NCI-H1105 treated with DMSO at 0.1 percent for 48 hours (cell line): ENCODE results near the gene TTC9C.
"Not testable (repeated sequence)": the region's sequence is repeated elsewhere in the genome, so short reads cannot be mapped to it uniquely, and the experiment has no call there.

Experiments
- DNase-seq: peaks from one replicate; lab custom pipeline; 2025; lab: John Stamatoyannopoulos, UW

The TTC9C gene

DNA sequence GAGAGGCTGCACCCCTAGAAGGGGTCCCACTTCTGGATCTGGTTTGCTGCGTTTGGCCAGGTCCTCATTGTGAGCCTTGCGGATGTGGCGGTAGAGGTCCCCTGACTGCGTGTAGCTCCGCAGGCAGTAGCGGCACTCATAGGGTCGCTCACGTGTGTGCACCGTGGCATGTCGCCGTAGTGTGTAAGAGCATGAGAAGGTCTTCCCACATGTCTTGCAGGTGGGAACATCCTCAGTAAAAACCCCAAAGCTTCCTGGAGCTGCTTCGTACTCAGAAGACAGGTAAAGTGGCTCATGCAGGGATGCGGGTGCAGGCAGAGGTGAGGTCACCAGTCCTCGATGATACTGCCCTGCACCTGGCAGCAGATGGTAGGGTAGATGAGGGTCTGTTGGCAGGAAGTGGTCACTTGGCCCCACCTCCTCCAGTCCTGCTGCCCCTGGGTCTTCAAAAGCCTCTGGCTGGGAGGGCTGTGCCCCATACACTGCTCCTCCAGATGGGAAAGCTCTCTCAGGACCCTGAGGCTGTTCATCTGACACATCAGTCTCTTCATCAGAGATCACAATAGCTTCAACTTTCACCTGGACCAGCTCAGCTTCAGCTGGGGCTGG lies 24.0 kb downstream of the TTC9C start:
- no peak for DNase-seq

DNA sequence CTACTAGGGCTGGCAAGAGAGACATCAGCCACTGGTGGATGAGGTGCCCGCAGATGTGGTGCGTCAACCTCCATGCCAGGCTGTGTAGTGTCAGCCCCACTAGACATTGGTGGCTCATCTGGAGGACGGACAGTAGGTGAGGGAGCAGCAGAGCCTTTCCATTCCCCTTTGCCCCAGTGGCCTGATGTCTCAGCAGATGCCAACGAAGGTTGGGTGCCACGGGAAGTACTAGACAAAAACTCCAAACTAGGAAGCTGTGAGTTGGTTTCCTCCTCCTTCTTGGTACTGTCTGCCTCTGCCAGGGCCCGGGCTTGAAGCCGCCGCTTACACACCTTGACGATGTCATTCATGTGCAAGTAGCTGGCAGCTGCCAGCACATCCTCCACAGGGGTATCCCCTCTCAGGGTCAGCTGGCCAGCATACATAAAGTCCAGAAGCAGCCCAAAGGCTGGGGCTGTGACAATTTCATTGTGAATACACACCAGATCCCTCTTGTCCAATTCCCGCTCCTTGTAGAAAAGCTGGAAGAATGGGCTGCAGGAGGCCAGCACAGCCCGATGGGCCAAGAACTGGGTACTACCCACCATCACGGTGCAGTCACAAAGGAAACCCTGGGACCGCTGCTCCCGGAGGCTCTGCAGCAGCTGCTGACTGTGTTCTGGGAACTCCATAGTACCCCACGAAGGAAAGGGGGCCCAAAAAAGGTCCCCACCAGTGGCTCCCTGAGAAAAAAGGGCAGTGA lies 24.9 kb downstream of the TTC9C start:
- DNase-seq: no peak

DNA sequence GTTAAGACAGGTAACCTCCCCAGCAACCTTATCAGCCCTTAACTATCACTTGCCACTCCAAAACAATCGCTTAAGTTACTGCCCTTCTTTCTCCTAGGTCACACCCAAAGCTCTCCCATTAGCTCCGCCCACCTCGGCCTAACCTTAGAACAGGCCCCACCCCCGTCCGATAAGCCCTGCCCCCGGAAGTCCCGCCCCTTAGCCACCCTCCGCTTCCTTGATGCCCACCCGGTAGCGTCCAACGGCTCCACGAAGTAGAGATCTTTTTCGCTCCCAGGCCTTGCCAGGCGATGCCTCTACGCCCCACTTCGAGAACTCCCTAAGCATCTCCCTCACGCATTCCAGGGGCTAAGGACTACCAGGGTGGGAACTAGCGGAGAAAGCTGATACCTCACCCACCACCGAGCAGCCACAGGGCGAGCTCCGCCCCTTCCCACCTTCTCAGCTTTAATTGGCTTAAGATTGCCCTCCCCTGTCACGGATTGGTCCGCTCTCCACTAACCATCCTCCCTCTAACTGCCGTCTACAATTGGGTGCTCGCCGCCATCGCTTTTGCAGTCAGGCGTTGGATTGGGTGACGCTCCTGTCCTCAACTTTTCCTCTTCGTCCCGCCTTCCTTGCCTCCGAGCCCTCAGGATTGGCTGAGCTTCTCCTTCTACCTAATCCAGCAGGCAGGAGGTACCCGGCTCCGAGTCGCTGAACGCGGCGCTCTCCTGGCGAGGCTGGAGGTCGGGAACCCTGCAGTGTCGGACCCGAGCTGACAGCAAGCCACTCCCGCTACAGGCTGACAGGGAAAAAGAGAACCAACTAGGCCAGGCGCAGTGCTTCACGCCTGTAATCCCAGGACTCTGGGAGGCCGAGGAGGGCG lies 25.7 kb downstream of the TTC9C start, which contains the start of gene ZBTB3:
ZBTB3 (minus strand) TSS at position 425 of the 868 bp plus-strand sequence. CDS start 496 bp downstream, outside the sequence.
- DNase-seq: peak; percentile 100

DNA sequence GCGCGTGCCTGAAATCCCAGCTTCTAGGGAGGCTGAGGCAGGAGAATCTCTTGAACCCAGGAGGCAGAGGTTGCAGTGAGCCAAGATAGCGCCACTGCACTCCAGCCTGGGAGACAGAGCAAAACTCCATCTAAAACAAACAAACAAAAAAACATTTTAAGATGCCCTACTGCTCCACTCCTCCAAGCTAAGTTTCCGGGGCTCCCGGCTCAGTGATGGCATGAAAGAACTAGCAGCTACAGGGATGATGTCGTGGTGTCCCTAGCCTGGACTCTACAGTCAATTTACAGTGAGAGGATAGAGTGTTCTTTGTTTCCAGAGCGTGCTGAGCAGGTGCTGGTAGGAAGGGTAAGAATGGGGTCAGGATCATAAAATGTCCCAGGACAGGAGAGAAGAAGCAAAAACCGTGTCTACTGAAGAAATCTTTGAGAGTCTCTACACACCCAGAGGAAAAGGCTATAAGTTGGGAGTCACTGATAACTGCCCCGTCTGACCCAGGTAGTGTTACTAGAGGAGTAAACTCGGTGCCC lies 26.9 kb downstream of the TTC9C start:
- no peak for DNase-seq

DNA sequence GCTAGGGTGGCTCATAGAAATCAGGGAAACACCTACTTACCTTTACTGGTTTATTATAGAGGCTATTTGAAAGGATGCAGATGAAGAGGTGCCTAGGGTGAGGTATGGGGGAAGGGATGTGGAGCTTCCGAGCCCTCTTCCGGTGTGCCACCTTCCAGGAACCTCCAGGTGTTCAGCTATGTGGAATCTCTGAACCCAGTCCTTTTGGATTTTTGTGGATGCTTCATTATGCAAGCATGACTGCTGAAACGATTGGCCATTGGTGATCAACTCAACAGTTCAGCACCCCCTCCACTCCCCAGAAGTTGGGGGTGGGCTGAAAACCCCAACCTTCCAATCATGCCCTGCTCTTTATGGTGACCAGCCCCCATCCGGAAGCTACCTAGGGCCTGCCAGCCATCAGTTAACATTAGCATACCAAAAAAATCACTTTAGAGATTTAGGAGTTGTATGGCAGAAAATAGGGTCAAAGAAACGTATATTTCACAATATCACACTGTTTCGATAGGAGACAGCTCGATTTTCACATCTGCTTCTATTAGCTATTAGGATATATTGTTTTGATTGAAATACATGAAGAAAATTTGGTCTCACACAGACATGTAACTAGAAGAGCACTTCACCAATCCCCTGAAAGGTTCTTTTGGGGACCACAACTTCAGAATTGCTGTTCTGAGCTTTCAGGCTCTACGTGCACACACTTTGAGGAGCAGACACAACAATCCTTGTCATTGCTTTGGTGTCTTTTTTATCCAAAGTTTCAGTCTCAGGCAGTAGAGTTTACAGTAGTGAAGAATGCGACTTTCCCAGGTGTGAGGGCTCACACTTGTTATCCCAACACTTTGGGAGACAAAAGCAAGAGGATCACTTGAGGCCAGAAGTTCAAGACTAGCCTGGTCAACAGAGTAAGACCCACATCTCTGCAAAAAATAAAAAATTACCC lies 29.8 kb downstream of the TTC9C start:
- no peak for DNase-seq

DNA sequence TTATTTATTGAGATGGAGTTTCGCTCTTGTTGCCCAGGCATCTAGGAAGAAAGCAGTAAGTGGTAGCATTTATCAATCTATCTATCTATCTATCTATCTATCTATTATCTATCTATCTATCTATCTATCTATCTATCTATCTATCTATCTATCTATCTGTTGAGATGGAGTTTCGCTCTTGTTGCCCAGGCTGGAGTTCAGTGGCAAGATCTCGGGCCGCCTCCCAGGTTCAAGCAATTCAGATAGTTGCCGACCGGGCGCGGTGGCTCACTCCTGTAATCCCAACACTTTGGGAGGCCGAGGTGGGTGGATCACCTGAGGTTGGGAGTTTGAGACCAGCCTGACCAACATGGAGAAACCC lies 32.6 kb downstream of the TTC9C start:
- DNase-seq: not testable (repeated sequence)

DNA sequence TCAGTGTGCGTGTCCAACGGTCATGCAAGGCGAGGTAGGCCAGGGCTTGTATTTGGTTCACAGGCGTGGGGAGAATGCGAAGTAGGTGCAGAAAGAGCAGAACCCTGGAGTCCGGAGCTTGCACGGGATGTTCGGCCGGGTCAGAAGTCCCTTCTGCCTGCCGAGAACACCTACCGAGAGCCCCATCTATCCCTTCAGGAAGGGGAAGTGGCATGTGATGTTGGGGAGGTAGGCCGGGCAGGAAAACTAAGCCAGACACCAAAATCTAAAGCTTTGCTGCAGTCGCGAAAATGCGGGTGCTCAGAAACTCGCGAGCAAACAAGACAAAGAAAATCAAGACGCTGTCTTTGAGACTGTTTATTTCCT lies 42.5 kb downstream of the TTC9C start:
- DNase-seq: no peak

DNA sequence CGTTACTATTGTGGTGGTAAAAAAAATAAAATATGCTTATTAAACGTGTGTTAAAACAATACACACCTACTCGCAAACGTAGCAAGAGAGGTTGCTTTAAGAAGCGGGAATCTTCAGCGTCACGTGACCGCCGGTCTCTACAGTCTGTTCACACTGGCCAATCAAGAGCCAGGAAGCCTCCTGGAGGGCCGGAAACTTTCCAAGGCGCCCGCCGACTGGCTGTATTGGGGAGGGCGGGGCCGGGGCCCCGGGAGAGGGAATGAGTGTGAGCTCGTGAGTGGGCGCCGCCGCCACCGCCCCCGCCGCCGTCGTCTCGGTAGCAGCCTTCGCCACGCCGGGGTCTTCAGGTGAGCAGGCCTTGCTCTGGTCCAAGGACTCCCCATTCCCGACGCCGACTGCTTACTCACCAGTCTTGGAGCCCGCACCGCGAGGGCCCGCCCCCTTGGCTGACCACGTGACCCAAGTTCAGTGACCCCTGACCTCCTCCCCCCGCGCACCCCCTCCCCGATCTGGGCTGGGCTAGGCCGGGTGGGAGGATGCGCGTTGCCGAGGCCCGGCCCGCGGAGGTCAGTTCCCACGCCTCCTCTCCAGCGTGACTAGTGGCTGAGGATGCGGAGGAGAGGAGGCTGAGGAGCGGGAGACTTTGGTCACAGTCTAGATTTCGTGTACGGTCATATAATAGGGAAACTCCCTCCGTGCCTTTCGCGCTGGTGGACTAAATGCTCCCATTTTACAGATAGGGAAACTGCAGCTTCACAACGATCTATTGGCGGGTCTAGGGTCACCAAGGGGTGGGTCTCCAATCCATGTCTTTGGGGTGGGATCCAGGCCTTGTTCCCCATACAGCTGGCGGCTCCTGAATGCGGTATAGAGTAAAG lies 43.1 kb downstream of the TTC9C start, which contains the start of gene TAF6L:
TAF6L (plus strand) TSS at position 253 of the 878 bp plus-strand sequence. CDS start 4,388 bp downstream, outside the sequence.
- DNase-seq: peak; percentile 97

DNA sequence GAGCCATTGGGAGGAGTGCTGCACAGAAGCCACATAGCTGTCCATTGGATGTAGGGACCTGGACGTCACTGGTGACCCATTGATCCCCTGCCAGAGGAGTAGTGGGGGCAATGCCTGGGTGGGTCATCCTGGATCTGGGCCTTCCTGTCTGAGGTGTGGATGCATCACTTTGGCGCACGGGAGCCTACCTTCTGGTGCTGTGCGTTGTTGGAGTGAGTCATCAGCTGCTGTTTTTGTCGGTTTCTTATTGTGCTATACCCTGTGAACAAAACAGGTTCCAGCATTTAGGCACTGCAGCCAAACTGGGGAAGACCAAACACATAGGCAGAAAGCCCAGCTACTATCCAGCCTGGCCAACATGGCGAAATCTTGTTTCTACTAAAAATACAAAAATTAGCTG lies 46.1 kb downstream of the TTC9C start:
- no peak for DNase-seq

DNA sequence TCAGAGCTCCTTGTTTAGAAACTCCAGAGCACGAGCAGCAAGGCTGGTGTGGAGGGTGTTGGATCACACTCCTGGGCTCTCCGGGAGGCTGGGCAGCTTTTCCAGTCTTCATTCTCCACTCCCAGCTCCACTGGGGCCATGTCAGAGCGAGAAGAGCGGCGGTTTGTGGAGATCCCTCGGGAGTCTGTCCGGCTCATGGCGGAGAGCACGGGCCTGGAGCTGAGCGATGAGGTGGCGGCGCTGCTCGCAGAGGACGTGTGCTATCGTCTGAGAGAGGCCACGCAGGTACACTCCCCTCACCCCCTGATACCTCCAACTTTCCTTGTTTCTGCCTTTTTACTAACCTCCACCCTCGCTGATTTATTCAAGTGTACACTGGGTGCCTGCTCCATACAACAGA lies 47.4 kb downstream of the TTC9C start:
- no peak for DNase-seq

DNA sequence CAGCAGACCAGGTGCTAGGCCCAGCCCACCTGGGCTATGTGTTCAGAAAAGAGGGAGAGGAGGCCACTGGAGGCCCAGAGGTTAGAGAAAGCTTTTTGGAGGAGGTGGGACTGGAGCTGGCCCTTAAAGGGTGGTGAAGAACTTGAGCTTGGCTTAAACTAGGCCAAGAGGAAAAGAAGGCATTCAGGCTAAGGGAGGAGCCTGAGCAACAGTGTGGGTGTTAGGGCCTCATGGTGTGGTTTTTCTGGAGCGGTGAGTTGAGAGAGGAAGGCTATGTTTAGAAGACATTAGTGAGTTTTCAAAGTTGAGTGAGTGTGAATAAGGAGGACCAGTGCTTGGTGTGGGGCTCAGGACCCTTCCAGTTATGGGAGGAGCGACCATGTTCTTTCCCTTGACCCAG lies 49.1 kb downstream of the TTC9C start:
- DNase-seq: no peak

DNA sequence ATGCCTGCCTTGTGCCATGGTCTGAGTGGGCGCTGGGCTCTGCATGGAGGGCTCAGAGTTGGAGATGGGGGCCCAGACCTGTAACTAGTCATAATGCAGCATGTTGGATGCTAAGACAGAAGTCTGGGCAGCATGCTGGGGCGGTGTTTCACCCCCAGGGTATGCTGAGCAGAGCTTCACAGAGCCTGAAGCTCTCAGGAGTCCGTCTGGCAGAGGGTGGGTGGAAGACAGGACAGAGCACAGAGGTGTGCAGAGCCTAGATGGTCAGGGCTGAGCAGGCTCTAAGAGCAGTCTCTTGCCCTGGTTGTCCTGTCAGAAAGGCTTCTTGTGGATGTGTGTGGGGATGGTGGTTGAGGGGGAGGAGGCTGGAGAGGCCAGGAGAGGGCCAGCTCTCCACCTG lies 50.2 kb downstream of the TTC9C start:
- no peak for DNase-seq

DNA sequence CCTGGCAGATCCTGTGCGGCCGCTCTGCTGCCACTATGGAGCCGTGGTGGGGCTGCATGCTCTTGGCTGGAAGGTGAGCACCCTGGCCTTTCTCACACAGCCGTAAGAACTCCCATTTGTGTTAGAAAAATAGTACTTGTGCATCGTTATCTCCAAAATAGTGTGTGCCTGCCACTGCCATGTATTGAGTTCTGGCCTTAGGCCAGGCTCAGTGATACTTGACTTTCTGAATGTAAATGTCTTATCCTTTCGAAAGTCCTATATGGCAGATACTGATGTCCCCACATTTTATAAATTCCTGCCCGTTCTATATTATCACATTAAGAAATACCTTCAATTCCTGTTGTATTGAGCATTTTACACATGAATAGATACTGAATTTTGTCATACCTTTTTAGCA lies 54.5 kb downstream of the TTC9C start:
- DNase-seq: no peak

DNA sequence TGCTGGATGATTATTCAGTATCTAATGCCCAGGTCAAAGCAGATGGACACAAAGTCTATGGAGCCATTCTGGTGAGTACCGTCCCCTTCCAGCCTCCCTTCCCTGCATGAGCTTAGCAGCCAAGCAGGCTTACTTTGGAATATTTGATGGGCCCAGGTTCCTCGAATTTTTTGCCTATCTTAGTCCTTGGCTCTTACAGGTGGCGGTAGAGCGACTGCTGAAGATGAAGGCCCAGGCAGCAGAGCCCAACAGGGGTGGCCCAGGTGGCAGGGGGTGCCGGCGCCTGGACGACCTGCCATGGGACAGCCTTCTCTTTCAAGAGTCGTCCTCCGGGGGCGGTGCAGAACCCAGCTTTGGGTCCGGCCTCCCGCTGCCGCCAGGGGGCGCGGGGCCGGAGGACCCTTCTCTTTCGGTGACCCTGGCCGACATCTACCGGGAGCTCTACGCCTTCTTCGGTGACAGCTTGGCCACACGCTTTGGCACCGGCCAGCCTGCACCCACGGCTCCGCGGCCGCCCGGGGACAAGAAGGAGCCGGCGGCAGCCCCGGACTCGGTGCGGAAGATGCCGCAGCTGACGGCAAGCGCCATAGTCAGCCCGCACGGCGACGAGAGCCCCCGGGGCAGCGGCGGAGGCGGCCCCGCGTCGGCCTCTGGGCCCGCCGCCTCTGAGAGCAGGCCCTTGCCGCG lies 58.2 kb downstream of the TTC9C start:
- peak; percentile 80 for DNase-seq

DNA sequence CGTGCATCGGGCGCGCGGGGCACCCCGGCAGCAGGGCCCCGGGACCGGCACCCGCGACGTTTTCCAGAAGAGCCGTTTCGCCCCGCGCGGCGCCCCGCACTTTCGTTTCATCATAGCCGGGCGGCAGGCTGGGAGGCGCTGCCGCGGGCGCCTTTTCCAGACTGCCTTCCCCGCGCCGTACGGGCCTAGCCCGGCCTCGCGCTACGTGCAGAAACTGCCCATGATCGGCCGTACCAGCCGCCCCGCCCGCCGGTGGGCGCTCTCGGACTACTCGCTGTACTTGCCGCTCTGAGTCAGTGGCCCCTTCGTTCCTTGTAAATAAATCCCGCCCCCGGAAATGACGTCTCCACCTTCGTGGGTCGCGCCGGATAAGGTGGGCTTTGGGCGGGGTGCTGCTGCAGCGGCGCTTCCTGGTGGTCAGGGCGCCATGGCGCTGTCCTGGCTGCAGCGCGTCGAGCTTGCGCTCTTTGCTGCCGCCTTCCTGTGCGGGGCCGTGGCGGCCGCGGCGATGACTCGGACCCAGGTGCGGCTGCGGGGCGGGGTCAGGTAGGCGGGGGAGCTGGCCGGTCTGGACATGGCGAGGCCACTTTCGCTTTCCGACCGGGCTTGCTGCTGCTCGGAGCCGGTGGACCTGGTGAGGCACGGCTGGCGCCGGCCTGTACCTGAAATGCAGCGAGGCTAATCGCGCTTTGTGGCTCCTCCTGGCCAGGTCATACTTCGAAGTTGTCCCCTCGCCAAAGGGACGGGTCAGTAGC lies 58.9 kb downstream of the TTC9C start, which contains the start of gene TMEM179B:
TMEM179B (plus strand) TSS at position 398 of the 755 bp plus-strand sequence; CDS start at position 428, 30 bp downstream.
- DNase-seq: peak; percentile 97
